Endometrial microvascular endothelial cells (primary cell): ENCODE data around the gene TBC1D22A. TPM values are rescaled to one million over a fixed set of nuclear protein-coding genes. Genes with fewer than 3 reads are reported as not detected.

ENCODE experiments used
- in situ Hi-C: cut with HindIII; loops from 2 replicates; pipeline ENCODE4 v1.10.0; 2017; ENCODE audit warnings: low sequenced_read_pairs, low pct_unique_long_range_greater_than_20kb; ENCODE audit errors: inconsistent ontology term
- total RNA-seq: library from RNA; depleted of rRNA; stranded (reverse); fragments of >200 nt; gene quantifications from one replicate; pipeline ENCODE4 v1.2.3, GENCODE V29; 2015; ENCODE audit errors: inconsistent ontology term

The TBC1D22A gene
- total RNA-seq, 1 donor from 2014 or later: 20.0 TPM

DNA sequence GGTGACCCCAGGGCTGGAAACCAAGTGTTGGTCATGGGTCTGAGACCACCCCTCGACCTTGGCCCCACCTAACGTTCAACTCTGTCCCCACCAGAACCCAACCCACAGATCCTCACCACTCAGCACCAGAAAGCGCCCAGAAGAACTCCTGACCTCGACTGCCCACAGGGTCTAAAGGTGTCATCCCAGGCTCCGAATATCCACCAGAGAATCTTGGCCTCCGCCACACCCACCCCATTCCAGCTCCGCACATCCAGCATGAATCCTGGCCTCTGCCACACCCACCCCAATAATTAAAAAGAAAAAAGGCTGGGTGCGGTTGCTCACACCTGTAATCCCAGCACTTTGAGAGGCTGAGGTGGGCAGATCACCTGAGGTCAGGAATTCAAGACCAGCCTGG, 25.7 kb upstream of the TBC1D22A start:
- in situ Hi-C loops: no loop called here

DNA sequence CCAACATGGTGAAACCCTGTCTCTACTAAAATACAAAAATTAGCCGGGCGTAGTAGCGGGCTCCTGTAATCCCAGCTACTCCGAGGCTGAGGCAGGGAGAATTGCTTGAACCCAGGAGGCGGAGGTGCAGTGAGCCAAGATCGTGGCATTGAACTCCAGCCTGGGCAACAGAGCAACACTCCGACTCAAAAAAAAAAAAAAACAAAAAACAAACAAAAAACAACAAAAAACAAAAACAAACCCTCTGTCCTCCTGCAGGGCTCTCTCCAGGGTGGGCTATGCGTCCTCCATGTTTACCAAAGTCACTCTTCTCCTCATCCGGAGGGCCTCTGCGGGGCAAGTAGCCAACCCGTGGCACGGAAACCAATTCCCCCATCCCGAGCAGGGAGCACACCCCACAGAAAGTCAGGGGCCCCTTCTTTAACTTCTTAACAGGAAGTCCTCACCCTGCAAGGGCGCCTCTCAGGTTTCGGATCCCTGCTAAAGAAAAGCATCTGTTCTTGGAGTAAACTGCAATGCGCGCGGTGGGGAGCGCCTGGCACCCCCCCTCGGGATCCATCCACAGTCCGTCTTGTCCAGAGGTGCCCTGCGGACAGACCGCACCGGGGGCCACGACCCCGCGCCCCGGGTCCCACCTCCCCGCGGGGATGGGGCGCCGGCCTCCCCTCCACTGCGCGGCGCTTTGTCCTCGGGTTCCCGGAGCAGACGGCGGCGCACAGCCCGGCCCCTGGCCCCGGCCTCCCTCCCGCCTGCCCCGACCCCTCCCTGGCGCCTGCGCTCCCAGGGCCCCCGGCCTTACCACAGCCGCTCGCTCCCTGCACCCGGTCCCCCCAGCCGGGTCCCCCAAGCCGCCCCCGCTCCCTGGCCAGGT, 25.1 kb upstream of the TBC1D22A start:
- in situ Hi-C loops: no loop called here

DNA sequence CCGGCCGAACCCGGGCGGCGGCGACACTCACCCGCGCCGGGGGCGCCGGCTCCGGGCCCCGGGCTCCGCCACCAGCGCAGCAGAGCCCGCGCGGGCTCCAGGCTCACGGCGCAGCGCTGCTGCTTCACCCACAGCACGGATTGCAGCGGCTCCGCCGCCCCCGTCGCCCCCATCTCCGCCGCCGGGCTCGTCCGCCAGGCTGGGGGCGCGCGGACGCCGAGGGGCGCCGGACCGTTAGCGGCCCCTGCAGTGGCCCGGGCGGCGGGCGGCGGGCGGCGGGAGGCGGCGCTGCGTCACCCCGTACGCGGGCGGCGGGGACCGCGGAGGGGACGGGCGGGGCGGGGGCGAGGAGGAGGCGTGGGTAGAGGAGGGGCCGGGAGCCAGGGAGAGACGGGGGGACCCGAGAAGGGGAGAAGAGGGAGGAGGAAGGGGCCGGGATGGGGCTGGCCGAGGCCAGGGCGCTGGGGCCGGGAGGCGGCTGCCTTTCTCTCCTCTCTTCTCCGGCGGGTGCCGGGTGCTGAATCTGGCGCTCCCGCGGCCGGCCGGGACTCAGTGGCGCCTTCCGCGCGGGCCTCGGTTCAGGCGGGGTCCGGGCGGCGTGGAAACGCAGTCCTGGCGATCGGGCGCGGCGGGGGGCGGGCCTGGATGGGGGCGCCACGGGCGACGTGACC, 24.3 kb upstream of the TBC1D22A start, which contains the start of gene CERK:
Gene CERK, minus strand, starts transcription at position 277 of the 671 bp plus-strand sequence. Its CDS starts 104 bp downstream, at position 173.
- in situ Hi-C loops: no loop called here

DNA sequence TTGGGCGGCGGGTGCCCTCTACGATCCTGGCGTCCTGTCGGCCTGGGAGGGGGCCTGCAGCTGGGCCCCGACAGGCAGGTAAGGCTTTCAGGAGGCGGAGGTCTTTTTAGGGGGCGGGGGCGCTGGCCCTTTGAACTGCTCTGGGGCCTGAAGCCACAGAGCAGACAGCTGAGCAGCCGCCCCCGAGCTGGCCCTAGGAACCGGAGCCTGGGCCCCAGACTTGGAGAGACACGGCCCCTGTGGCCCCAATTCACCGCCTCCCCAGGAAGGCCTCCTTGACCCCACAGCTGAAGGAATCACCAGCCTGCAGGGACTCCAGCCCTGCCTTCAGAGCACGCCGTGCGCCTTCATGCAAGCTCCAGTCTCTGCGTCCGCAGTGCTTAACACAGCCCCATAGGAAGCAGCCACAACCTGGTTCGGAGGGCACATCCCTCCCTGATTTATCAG, 23.8 kb upstream of the TBC1D22A start:
- in situ Hi-C loops: no loop called here

DNA sequence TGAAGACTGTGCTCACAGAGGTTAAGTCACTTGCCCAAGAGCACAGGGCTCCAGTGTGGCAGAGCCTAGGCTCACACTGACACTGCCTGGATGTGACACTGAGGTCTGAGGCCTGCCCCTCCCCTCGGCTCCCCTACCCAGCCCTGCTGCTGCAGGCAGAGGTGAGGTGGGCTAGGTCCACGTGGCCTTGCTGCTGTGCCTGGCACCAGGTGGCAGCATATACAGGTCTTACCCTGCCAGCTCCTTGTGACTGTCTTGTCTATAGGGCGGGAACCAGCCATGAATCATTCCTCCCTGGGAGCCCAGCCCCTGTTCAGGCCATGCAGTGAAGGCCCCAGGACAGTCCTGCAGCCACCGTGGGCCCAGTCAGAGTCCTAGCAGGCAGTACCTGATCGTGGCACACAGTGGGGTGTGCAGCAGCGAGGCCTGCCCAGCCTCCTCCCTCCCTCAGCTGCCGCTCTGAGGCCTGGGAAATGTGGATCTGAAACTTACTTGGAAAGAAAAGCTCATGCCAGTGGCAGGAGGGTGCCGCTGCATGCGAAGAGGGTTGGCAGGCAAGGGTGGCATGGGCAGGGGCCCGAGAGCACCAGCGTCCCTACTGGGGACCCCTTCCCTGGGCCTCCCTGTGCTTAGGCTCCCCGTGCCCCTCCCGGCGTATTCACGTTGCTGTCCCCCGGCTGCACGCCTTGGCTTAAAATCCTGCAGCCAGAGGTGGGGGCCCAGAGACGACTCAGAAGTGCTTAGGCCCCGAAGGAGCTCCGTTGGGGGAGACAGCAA, 23.2 kb upstream of the TBC1D22A start:
- in situ Hi-C loops: no loop called here

DNA sequence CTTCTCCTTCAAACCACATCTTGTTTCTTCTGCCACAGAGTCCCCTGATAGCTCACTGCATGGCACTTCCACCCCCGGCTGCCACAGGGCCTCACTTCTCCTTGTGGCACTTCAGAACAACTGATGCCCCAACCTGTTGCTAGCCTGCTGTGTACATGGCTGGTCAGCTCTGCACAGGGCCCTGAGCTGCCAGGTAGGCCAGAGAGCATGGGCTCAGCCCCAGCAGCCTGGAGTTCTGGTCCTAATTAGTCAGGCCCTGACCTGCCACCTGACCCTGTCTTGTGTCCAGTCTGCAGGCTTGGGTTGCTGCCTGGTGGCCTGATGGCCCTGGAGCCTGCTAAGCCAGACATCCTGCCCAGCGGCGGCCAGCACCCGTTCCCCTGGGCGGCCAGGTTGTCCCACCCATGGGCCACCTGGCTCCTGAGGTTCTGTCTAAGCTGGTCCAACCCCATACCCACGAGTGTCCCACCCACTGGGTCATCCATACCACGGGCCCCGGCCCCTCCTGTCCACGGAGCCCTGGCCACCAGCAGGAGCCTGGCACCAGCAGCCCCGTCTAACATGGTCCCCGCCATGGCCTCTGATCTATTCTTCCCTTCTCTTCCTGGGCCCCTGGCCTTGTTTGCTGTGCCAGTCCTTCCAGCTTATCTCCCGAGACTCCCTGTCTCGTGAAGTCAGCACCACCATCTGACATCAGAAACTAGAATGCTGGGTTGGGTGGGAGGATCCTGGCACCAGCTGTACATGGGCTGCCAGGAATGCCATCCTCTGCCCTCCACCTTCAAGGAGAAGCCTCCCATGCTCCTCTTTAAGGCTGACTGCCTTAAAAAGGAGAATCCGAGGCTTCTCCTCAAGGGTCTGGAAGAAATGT, 21.3 kb upstream of the TBC1D22A start:
- in situ Hi-C loops: no loop called here

DNA sequence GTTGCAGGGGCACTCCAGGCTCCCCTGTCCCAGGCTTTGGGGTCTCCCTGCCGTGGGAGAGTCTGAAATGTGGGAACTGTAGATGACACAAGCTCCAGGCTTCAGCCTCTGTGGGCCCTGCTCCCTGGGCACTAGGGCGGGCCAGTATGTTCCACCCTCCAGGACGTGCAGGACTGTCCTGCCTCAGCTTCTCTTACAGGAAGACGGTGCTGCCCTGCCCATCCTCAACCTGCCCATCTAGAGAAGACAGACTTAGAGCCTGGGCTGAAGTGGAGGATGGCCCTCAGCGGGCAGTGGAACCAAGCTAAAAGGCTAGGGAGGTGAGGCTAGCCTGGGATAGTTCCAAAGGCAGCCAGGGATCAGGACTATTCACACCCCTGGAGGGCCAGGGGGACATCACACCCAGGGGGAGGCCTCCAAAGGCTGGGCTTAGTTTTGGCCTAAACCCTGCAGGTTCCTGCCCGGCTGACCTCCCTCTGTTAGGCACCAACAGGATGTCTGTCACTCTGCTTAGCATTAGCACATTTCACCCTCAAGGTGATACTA, 20.4 kb upstream of the TBC1D22A start:
- in situ Hi-C loops: no loop called here

DNA sequence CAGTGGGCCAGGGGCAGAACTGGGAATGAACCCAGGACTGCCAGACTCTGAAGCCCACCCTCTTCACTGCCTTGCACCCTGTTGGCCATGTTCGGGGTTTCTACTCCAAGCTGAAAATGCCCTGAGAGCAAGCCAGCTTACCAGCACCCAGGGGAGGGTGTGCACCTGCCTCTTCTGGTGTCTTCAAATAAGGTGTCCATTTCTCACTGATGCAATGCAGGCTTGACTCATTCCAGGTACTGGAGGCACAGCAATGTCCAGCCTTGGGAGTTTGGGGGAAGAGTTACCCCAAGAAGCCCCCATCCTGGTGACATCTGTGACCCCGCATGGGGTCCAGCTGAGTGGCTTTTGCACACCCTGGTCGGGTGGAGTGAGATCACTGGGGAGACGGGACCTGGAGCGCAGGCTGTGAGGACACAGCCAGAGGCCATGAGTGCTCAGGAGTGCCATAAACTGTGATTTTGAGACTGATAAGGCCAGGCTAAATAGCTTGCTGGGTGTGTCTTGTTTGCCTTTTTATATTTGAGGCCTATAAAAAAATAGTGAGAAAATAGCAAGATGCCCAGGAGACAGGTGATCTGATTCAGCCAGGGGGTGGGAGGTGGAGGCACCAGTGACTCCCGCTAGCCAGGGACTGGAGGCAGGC, 19.8 kb upstream of the TBC1D22A start:
- in situ Hi-C loops: no loop called here

DNA sequence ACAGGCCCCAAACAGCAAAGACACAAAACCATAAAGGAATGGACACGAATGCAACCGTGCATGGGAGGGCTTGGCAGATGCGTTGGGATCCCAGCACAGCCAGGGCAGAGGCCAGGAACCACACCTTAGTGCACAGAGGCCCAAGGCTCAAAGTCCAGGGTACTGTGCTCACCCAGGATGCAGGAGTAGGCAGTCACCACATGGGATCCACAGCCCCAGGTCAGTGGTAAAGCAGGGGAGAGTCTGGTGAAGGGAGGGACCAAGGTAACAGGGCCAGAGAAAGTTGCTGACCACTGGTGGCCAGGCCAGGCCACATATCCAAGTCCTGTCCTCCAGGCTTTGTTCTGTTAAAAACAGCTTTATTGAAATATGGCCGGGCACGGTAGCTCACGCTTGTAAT, 17.9 kb upstream of the TBC1D22A start:
- in situ Hi-C loops: no loop called here

DNA sequence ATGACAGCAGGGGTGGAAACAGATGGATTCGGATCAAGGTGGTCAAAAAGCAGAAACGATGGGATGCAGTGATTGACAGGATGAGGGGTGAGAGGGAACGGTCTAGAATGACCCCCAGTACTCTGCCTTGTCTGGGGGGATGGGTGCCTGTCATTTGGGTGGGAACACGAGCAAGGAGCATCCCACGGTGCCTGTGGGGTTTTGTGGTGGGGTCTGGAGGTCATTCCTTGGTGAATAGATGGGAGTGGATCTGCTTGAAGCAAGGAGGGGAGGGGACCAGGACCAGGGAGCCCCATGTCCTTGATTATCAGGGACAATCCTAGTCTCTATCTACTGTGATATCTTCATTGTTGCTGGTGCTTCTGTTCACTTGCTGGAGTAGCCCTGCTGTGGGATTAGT, 16.3 kb upstream of the TBC1D22A start:
- in situ Hi-C loops: no loop called here

DNA sequence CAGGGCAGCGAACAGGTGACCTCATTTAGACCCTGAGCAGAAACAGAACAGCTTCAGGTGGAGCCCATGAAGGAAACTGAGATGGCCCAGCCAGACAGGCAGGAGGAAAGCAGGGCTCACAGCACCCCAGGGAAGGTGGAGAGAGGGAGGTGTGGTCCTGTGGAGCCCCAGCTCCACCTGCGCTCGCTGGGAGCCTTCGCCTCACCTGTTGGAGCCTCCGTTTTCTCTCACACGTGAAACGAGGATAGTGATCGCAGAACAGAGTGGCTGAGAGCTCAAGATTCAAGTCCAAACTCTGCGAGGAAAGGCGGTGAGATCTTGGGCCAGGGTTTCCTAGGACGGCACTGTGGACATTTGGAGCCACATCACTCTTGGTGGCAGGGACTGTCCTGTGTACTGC, 15.8 kb upstream of the TBC1D22A start:
- in situ Hi-C loops: no loop called here

DNA sequence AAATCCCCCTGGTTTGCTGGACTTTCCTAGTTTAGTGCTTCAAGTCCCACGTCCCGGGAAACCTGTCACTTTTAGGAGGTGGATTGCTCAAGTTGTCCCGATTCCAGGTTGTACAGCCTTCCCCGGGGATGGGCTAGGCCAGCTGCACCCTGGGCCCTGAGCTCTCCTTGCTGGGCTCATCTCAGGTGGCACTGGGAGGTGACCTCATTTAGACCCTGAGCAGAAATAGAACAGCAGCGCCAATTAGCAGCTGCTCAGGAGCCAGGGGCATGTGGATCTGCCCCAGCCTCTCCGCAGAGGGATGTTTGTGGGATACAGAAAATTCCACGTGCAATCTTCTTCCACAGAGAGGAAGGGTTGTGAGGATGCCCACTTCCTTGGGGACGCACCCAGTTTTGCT, 14.8 kb upstream of the TBC1D22A start:
- in situ Hi-C loops: no loop called here

DNA sequence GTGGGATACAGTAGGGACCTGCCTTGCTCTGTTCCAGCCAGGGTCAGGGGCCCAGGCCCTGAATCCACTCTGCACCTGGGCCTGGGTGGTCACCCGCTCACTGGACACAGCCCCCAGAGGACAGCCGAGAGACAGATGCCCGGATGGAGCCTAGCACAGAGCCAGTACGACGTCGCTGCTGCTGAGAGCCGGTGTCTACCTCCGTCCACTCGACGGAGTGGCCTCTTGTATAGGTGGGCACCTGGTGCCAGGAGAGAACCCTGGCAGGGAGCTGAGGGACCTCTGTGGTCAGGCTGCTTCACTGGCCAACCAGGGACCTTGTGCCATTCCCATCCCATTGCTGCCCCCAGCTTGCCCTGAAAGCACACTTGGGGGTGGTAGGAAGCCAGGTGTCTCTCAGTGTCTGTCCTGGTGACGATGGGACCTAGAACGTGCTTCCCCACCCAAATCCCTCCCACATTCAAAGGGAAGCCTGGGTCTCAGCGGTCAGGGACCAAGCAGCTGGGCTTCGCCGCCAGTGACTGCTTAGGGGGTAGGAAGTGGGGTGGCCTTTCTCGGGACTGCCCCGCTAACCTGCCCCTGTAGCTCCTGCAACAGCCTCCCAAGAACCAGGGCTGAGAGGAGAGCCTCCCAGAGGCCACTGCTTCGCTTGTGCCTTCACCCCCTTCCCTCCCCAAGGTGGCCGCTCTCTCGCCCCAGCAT, 14.1 kb upstream of the TBC1D22A start:
- in situ Hi-C loops: no loop called here

DNA sequence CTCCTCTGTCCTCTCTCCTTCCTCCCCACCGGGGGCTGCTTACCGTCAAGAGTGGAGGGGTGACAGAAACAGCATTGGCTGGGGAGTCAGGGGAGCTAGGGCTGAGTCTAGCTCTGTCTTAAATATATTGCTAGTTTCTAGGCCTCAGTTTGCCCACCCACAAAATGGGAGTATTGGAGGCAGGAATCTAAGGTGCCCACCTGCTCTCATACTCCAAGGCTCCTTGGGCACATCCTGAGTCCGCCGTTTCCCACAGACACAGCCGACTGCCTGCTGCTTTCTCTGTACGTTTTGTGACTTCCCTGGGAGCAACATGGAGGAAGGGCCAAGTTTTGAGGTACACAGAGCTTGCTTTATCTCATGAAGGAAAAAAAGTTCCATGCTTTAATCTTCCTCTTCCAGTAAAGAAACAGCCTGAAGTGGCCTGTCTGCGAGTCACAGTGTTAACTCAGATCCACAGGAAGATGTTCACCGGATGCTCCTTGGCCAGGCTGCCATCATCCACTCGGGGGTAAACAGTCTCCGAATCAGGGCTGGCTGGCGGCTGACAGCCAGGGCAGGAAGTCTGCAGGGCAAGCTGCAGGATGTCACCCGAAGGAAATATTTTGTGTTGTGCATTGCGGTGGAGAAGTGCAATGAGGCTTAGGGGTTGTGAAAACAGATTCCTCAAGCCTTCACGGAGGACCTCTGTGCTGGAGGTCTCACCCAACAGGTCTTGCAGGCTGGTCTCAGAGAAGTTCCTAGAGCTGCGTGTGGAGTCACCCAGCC, 13.4 kb upstream of the TBC1D22A start:
- in situ Hi-C loops: no loop called here

DNA sequence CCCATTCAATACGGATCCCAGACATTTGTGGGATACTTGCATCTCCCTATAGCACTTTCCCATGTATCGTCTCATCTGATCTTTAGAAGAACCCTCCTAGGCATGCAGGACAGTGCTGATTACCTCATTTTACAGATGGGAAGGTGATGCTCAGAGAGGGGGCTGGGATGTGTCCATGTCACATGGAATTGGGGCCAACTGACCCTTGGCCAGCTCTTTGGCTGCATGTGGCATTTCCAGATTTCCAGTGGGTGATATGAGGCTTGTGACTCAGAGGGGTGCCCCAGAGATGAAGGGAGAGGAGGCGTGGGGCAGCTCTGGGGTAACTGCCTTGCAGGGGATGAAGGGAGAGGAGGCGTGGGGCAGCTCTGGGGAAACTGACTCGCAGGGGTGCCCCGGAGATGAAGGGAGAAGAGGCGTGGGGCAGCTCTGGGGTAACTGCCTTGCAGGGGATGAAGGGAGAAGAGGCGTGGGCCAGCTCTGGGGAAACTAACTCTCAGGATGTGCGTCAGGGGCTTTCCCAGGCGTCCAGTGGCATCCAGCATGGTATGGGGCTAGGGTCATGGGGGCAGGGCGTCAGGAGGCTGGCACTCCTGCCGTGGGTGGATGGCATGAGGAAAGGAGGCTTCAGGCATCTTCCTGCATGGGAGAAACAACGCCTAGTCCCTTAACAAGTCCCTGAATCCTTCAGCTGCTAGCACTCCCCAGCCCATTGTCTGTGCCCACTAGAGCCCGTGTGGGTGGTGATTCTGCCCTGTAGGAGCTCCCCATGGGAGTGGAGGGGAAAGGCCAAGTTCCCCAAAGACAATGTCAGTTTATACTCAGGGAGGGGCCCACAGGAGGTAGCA, 12.5 kb upstream of the TBC1D22A start:
- in situ Hi-C loops: no loop called here

DNA sequence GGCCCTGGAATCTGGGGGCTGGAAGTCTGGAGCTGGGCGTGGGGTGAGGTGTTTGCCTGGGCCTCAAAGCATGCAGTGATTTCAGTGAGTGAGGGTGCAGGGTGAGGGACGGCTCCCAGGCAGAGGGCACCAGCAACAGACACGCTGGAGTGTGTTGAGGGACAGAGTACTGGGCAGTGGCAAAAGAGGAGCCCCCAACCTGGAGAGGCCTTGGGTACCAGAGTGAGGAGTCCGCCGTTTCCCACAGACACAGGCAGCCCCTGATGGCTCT, 12.0 kb upstream of the TBC1D22A start:
- in situ Hi-C loops: no loop called here
